Upper lobe of left lung (tissue), 4 donors: ENCODE results near the gene TCF12.

ENCODE experiments used
- EP300 ChIP-seq, 4 donors: sonication (generic); formaldehyde crosslinking; IDR thresholded peaks; one replicate each; pipeline ENCODE4 v1.5.1; 2017; ENCODE audit warnings: antibody characterized with exemption in 4 of 4, control low read depth in 2 of 4
- POLR2A ChIP-seq, 4 donors: fragments of 450-650 bp; IDR thresholded peaks; one replicate each; pipeline ENCODE4 v1.5.1; 2016 to 2017; ENCODE audit warnings: antibody characterized with exemption in 4 of 4, mild to moderate bottlenecking in 2 of 4
- POLR2AphosphoS5 ChIP-seq, 2 donors: sonication (generic); formaldehyde crosslinking; IDR thresholded peaks; one replicate each; pipeline ENCODE4 v1.5.1; 2017; ENCODE audit warnings: antibody characterized with exemption in 2 of 2

- TF ChIP-seq EP300 (IDR thresholded peaks at IDR 0.05): no peak
- TF ChIP-seq POLR2A (IDR thresholded peaks at IDR 0.05): no peak
- TF ChIP-seq POLR2AphosphoS5 (IDR thresholded peaks at IDR 0.05): no peak
These were observed 78.5 kb downstream of the TCF12 start for GRCh38 chr15:56996746-56997470.
